Stimulated activated naive CD8-positive, alpha-beta T cell treated with anti-CD3 and anti-CD28 coated beads, Interleukin-15, Interleukin-2, amounts not matched to agents 100 U/mL and 50 U/mL, for 24 hours (primary cell): ENCODE results near the gene UQCRQ.
A peak's percentile ranks its signal among the peaks of the same experiment; 100 is the strongest.

Source experiments
- ATAC-seq: fragments of 150-1000 bp; cut with Tn5 transposase; one replicate; pipeline ENCODE4 v1.10.0; 2021
- DNase-seq: peaks from one replicate; pipeline ENCODE4 v3.0.0; 2021

UQCRQ gene

GRCh38 chr5:132871459-132872284 lies 5.2 kb downstream of the UQCRQ start:
- ATAC-seq (no peak), DNase-seq (no peak)

GRCh38 chr5:132872788-132873118 lies 6.3 kb downstream of the UQCRQ start:
- ATAC-seq (no peak), DNase-seq (no peak)

DNA sequence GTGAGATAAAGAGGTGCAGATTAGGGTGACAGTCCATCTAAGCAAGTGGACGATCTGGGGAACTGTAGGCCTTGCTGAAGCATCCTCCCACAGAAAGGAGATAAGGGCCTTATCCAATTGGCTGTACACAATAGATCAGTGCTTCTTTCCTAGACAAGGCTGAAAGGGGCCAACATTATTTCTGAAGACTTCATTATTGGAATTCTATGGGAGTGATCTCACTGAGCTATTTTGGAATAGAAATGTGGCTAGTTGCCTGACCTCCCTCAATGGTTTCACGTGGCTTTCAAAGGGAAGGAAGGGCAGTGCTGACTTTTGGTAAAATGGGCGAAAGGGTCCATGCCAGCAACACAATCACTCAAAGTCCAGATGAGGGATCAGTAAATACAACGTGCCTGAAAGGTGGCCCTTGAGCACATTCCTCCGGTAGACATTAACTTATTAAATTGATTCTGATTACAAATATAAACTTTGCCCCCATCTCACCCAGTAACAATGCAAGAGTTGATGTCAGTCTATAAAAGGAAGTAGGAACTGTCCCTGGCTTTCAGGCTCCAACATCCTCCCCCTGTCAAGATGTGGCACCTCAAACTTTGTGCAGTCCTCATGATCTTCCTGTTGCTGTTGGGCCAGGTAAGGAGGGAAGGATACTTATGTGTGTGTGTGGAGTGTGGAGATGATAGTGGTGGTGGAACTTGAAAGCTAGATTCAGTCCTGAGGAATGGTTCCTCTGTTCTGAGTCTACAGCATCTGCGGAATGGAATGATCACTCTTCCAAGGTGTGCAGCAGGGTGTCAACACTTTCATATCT lies 6.9 kb downstream of the UQCRQ start, which contains the start of gene LEAP2:
Gene LEAP2 (plus strand): TSS at position 550 of the 811 bp plus-strand sequence. CDS start 27 bp downstream, at position 577.
- DNase-seq, result no peak
- ATAC-seq, result no peak

DNA sequence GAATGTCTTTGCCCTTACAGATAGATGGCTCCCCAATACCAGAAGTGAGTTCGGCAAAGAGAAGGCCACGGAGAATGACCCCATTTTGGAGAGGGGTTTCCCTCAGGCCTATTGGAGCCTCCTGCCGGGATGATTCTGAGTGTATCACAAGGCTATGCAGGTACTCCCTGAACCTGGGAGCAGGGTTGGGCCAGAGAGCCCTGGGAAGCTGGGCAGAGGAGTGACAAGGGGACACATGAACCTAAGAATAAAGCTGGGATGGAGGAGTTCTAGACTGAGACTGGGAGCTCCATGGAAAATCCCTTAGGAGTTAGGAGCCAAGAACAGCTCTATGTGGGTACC lies 7.5 kb downstream of the UQCRQ start:
- DNase-seq (no peak), ATAC-seq (no peak)

DNA sequence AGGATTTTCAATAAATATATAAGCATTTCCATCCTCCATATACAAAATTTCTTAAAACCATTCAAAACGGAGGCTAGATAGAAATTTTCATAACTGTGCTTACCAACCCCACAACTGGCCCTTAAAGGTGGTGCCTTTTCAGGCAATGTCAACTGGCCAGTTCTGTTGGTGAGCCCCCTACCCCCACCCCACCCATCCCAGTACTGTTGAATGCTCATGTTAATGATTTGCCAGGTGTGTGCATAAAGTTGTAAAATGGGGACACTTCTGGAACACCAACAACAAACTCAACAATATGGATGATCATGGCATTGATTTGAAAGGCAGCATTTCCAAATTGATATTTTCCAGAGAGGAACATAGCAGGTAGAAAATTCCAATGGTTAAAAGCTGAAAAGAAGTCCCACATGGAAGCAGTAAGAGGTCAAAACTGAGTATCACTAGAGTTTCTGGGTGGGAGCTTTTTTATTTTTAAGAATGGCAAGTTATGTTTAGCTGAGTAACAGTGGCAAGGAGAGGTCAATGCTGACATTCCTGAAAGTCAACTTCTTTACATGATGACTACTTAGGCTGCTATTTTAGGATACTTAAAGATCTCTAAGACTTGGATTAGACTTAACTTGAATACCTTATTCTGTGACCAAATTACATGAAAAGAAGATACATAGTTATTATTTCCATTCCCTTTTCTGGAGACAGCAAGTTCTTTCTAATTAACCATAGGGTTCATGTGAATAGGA lies 9.7 kb downstream of the UQCRQ start:
- no peak for DNase-seq
- no peak for ATAC-seq

GRCh38 chr5:132877466-132877865 lies 11.0 kb downstream of the UQCRQ start:
- ATAC-seq, result no peak

DNA sequence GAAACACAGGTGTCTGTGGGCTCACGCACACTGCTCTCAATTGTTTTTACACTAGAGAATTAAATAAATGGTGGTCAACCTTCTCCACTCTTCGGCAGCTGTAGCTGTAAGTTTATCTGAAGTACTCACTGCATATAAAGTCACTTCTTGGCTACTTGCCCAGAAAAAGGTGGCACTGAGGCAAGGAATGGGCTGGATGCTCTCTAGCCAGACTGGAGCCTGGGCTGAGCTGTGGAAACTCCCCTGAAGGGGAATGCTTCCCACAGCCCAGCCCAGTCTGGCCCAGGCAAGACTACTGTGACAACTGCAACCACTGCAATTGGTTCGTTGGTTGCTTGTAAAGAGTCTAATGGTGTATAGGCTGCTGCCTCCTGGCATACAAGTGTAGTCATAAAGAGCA lies 11.5 kb downstream of the UQCRQ start:
- ATAC-seq (no peak), DNase-seq (no peak)

More at GRCh38 chr5:132877466-132877865, 11.0 kb downstream of the UQCRQ start:
- no peak for DNase-seq

- ATAC-seq (peak; percentile 46), DNase-seq (peak; percentile 16)
Observed at GRCh38 chr5:132883261-132883834, 16.9 kb downstream of the UQCRQ start.

DNA sequence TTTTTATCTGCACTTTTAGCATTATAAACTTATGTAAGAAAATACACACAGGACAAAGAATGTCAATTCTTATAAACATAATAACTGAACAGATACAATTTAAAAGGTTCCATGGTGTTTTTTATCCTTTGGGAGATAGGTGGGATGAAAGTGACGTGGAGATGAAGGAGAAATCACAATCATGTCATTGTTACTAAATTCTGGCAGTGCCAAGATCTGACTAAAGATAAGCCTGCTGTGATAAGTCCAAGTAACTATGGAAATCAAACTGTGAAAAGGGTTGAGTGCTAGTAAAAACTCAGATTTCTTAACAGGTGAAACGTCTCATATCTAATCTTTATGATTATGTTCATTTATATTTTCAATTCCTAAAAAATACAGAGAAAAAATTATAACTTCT lies 18.1 kb downstream of the UQCRQ start:
- ATAC-seq, result no peak
- DNase-seq, result no peak

- ATAC-seq (no peak), DNase-seq (no peak)
Observed at GRCh38 chr5:132886064-132886823, 19.8 kb downstream of the UQCRQ start.

- ATAC-seq, result no peak
- DNase-seq, result no peak
Observed at GRCh38 chr5:132887283-132887682, 20.8 kb downstream of the UQCRQ start.

DNA sequence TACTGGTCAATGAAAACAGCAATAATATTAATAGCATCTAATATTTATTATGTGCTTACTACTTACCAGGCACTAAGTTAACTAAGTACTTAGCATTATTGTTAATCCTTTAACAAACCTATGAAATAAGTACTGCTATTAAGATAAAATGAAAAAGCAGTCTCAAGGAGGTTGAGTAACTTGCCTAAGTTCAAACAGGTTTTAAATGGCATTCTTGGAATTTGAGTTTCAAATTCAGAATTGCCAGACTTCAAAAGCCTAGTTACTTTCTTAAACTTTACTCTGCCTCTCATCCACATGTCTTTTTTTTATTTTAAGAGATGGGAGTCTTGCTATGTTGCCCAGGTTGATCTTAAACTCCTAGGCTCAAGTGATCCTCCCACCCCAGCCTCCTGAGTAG lies 23.1 kb downstream of the UQCRQ start:
- DNase-seq, result no peak
- no peak for ATAC-seq

GRCh38 chr5:132890817-132891216 lies 24.4 kb downstream of the UQCRQ start:
- ATAC-seq (no peak), DNase-seq (no peak)

DNA sequence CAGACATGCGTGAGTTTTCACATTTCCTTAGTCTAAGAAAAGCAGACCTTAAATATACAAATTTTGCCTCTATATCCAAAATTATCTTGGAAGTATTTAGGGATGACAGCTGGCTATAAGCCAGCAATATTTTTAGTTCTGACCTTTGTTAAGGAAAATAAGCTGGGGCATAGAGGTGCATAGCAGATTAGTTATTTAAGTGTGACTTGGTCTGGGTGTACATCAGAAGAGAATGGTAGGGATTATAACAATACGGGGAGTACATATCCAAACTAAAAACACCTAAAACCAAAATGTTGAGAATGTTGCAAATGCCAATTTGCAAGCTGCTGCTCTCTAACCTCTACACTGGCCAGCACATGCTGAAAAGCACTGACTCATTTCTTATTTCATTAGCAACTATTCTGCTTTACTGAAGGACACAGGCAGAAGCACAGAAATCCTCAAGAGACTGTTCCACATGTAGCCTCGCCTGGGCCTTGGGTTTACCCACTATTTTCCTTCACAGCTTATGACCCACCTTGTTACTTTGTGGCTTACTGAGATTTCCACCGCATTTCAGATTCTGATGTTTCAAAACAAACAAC lies 29.4 kb downstream of the UQCRQ start:
- ATAC-seq (no peak), DNase-seq (no peak)

DNA sequence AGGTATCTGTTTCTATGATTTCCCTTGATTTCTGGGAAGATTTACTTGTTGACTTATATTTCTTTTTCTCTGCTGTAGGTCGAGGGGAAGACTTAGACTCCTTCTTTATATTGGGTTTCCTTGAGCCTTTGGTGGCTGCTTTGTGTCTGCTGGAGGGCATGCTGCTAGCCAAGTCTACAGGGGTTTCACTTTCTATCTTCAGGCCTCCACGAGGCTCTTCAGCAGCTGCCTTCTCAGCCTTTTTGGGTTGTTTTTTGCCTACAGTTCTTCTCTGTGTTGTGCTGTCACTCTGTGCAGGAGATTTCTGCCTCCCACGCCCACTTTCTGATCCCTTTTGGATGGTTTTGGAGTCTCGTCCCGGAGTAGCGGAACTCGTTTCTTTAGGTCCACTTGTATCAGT lies 30.2 kb downstream of the UQCRQ start:
- DNase-seq (no peak), ATAC-seq (no peak)

- DNase-seq (no peak), ATAC-seq (no peak)
Observed at GRCh38 chr5:132898094-132898493, 31.7 kb downstream of the UQCRQ start.

DNA sequence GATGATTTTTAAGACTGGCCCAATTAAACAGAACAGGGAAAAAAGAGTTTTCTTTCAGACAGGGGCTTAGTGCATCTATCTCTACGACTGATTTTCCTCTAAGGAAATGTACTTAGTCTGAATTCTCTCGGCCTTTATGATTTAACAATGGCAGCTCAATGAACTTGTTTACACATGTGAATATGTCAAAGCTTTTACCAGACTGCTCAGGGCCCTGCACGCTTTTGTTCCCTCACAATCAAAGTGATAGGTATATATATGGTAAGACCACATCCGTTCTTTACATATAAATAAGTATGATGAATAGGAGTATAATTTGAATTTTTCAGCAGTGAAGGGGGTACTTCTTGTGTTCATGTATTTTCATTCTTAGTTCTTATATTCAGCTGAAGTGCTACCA lies 34.6 kb downstream of the UQCRQ start:
- ATAC-seq, result no peak

GRCh38 chr5:132901730-132902129 lies 35.3 kb downstream of the UQCRQ start:
- ATAC-seq, result no peak
- no peak for DNase-seq

More for the DNA sequence above, 34.6 kb downstream of the UQCRQ start:
- no peak for DNase-seq

DNA sequence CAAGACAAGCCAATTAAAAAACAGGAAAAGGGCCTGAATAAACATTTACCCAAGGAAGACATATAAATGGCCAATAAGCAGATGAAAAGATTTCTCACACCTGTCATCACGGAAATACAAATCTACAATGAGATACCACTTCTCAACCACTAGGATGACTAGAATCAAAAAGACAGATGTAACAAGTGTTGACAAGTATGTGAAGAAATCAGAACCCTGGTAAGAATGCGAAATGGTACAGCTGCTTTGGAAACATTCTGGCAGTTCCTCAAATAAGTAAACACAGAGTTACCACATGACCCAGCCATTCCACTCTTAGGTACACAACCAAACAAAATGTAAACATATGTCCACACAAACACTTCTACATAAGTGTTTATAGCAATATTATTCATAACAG lies 39.5 kb downstream of the UQCRQ start:
- DNase-seq, result no peak

DNA sequence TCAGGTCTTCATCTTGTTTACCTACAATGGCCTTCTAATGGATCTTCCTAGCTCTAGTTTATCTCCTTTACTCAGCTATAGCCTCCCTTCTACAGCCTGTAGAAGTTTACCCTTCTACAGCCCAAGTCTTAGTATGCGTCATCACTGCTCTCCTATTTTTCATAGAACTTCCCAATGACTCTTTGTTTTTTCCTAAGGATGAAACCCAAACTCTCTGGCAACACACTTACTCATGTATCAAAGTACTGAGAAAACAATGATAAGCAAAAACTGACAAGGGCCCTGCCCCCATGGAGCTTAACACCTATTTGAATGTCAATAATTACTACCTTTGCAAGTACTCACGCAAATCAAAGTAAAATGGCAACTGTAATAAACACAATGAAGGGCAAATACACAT lies 40.7 kb downstream of the UQCRQ start:
- ATAC-seq (no peak), DNase-seq (no peak)

More for the DNA sequence above, 39.5 kb downstream of the UQCRQ start:
- no peak for ATAC-seq

DNA sequence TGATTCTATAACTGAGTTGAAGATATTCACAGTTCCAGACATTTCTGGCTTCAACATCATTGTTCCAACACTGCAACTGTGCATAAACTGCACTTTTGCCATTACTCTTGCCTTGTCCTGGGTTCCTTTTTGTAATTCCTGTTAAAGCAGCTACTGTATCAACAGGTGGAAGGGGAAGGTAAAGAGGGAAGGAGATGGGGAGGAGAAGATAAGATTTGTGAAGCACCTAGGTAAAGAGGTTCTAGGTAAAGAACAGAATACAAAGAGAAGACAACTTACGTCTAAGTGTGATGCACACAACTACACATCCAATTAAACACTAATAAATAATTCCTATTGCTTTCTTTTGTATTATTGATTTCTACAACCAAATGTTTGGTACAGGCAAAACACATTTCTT lies 43.3 kb downstream of the UQCRQ start:
- no peak for DNase-seq
- no peak for ATAC-seq
